Measurements from ENCODE around the gene SORCS2.
A peak's percentile ranks its signal among the peaks of the same experiment; 100 is the strongest.

SORCS2 gene

GRCh38 chr4:7620086-7620813, 427.9 kb downstream of the SORCS2 start:
- no peak for TF ChIP-seq CTCF (conservative IDR thresholded peaks at IDR 0.05; ENCODE audit: low read length)
- no peak for DNase-seq (ENCODE audit: low read depth)
- no peak overlapping the region for H3K4me3 ChIP-seq (ENCODE audit: low read length)

GRCh38 chr4:7620814-7621176, 428.5 kb downstream of the SORCS2 start:
- H3K4me3 ChIP-seq (ENCODE audit: low read length), result no peak overlapping the region
- no peak for TF ChIP-seq CTCF (conservative IDR thresholded peaks at IDR 0.05; ENCODE audit: low read length)
- no peak for DNase-seq (ENCODE audit: low read depth)

GRCh38 chr4:7621252-7622035, 429.1 kb downstream of the SORCS2 start:
- H3K4me3 ChIP-seq (ENCODE audit: low read length), result no peak overlapping the region
- no peak for DNase-seq (ENCODE audit: low read depth)
- no peak for TF ChIP-seq CTCF (conservative IDR thresholded peaks at IDR 0.05; ENCODE audit: low read length)

GRCh38 chr4:7622371-7622770, 430.0 kb downstream of the SORCS2 start:
- no peak for DNase-seq (ENCODE audit: low read depth)
- no peak overlapping the region for H3K4me3 ChIP-seq (ENCODE audit: low read length)
- no peak for TF ChIP-seq CTCF (conservative IDR thresholded peaks at IDR 0.05; ENCODE audit: low read length)

- DNase-seq (ENCODE audit: low read depth), result no peak
- H3K4me3 ChIP-seq (ENCODE audit: low read length), result no peak overlapping the region
- TF ChIP-seq CTCF (conservative IDR thresholded peaks at IDR 0.05; ENCODE audit: low read length), result no peak
Measured at GRCh38 chr4:7623468-7623867, 431.1 kb downstream of the SORCS2 start.

- TF ChIP-seq CTCF (conservative IDR thresholded peaks at IDR 0.05; ENCODE audit: low read length), result no peak
- peak; percentile 60 for DNase-seq (ENCODE audit: low read depth)
- no peak overlapping the region for H3K4me3 ChIP-seq (ENCODE audit: low read length)
Measured at GRCh38 chr4:7624396-7624980, 432.1 kb downstream of the SORCS2 start.

Data from AG10803 (cell line).